Right lobe of liver (tissue), 6 donors: ENCODE measurements around the gene MTMR4. TPM values are rescaled to one million over a fixed set of nuclear protein-coding genes. Genes with fewer than 3 reads are reported as not detected.
A peak's percentile ranks its signal among the peaks of the same experiment; 100 is the strongest.

Source experiments
- ATAC-seq, 4 donors: fragments of 200-7000 bp; cut with Tn5 transposase; one replicate each; pipeline ENCODE4 v1.9.1; 2020; ENCODE audit warnings: mild to moderate bottlenecking in 4 of 4, moderate library complexity in 4 of 4
- DNase-seq, 3 donors: peaks; one replicate each; pipeline ENCODE4 v3.0.0-alpha.2; 2020
- H3K27ac ChIP-seq, 3 donors: fragments of 200-600 bp; one replicate each; pipeline ENCODE4 v1.8.0; 2022
- H3K27me3 ChIP-seq, 2 donors: fragments of 200-600 bp; one replicate each; pipeline ENCODE4 v1.8.0; 2022
- H3K36me3 ChIP-seq, 4 donors: fragments of 200-600 bp; sonication (generic) in 1 of 4; one replicate each; pipeline versions ENCODE4 v1.5.1 to v1.8.0; 2017 to 2022; ENCODE audit warnings: control low read depth in 1 of 4
- H3K4me1 ChIP-seq, 4 donors: fragments of 200-600 bp; sonication (generic) in 1 of 4; one replicate each; pipeline versions ENCODE4 v1.5.1 to v1.8.0; 2017 to 2022; ENCODE audit warnings: control low read depth in 1 of 4
- H3K4me3 ChIP-seq, 3 donors: fragments of 200-600 bp; one replicate each; pipeline ENCODE4 v1.8.0; 2022
- H3K9me3 ChIP-seq, 4 donors: fragments of 200-600 bp; sonication (generic) in 1 of 4; one replicate each; pipeline versions ENCODE4 v1.5.1 to v1.8.0; 2017 to 2022; ENCODE audit warnings: control low read depth in 1 of 4
- POLR2A ChIP-seq: fragments of 450-650 bp; IDR thresholded peaks from one replicate; pipeline ENCODE4 v1.6.1; 2017; ENCODE audit warnings: antibody characterized with exemption, mild to moderate bottlenecking
- WGBS: methylation state at CpG from one replicate; pipeline ENCODE4 v1.1.6; 2018; ENCODE audit warnings: low coverage, low lambda C conversion rate; ENCODE audit not compliant: insufficient coverage; ENCODE audit errors: missing lambda C conversion rate; 5-methylcytosine and 5-hydroxymethylcytosine counted together
- intact Hi-C, 2 donors: fragments of 100-400 bp; cut with DNase I; formaldehyde crosslinking; loops; one replicate each; pipeline versions ENCODE4 v1.11.2 to v1.14.1; 2022
- total RNA-seq, 6 experiments: library from RNA; depleted of rRNA in 2 of 6; stranded (reverse); fragments of >200 nt in 2 of 6; fragmentation: NEBNext Ultra II Directional in 3 of 6; extraction: Animal tissue kit (Norgen Biotek cat#: 25700) in 3 of 6; gene quantifications; one replicate each; pipeline versions ENCODE4 v1.1.0 to v1.2.4, GENCODE V29; 2016 to 2023
- TF ChIP-seq, protein P1 (sequence below), 4 donors: fragments of 200-600 bp in 3 of 4; fragments of 450-650 bp in 1 of 4; IDR thresholded peaks; one replicate each; pipeline versions ENCODE4 v1.5.1 to v1.8.0; 2016 to 2022; ENCODE audit warnings: antibody characterized with exemption in 4 of 4, mild to moderate bottlenecking in 2 of 4
- donor health status: DM: no; HTN: yes; CAD: no.
- donor health status: DM: no; HTN: no; CAD: no.
- donor health status: DM: no; HTN: no; CAD: no.
- donor health status: DM: no; HTN: yes; CAD: no.
- donor health status: DM: no; HTN: yes; CAD: no.

MTMR4 gene
- total RNA-seq, 6 experiments from 2014 or later: 46.4 to 101 (median 59.7) TPM

GRCh38 chr17:58510075-58510474 is 4.4 kb downstream of the MTMR4 start:
- Histone ChIP-seq H3K4me1 (peaks cover 0 to 54% (median 18%) of the 10 kb centered on the region in 4 donors), H3K27ac (no peak overlapping the region), H3K4me3 (no peak overlapping the region), H3K36me3 (peaks cover 5 to 77% (median 37%) of the 10 kb centered on the region in 4 donors), H3K9me3 (no peaks in the 10 kb centered on the region), H3K27me3 (no peaks in the 10 kb centered on the region)
- WGBS: 85% methylated on average over 5 of the region's 5 CpGs
- no peak for ATAC-seq
- no peak for TF ChIP-seq POLR2A
- TF ChIP-seq, protein P1, sequence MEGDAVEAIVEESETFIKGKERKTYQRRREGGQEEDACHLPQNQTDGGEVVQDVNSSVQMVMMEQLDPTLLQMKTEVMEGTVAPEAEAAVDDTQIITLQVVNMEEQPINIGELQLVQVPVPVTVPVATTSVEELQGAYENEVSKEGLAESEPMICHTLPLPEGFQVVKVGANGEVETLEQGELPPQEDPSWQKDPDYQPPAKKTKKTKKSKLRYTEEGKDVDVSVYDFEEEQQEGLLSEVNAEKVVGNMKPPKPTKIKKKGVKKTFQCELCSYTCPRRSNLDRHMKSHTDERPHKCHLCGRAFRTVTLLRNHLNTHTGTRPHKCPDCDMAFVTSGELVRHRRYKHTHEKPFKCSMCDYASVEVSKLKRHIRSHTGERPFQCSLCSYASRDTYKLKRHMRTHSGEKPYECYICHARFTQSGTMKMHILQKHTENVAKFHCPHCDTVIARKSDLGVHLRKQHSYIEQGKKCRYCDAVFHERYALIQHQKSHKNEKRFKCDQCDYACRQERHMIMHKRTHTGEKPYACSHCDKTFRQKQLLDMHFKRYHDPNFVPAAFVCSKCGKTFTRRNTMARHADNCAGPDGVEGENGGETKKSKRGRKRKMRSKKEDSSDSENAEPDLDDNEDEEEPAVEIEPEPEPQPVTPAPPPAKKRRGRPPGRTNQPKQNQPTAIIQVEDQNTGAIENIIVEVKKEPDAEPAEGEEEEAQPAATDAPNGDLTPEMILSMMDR (IDR thresholded peaks at IDR 0.05): no peak
- no peak for DNase-seq
- intact Hi-C loops: no loop called here

DNA sequence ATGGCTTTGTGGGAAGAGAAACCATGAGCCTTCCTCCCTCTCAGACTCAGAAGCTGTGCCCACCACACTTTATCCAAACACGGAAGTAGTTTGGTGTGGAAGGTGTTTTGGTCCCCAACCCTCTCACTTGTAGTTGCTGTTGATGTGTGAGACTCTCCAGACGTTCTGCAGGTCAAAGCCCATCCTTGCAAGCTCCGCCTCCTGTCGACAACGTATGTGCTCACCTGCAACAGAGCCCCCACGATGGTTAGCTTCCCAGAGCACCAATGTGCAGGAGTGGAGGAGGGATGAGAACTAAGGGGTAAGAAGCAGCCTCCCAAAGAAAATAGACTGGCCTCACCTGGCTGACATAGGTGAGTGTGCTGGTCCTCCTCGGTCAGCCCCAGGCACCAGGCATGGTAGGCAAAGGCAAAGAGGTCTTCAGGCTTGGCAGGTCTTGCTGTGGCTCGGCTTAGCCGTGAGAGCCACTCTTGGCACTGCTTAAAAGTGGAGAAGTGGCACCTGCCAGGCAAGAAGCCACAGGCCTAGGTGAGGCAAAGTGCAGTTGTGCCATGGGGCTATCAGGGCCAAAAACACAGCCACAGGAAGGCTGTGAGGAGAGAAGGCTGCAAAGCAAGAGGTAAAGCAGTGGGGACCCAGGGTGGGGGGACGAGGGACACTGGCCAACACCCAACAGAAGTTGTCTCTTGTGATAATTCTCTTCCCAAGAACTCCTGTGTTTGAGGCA is 5.9 kb downstream of the MTMR4 start:
- Histone ChIP-seq H3K36me3 (peaks cover 5 to 93% (median 49%) of the 10 kb centered on the region in 4 donors), H3K27ac (peak overlapping the region; percentile 68 to 85 (median 76))

DNA sequence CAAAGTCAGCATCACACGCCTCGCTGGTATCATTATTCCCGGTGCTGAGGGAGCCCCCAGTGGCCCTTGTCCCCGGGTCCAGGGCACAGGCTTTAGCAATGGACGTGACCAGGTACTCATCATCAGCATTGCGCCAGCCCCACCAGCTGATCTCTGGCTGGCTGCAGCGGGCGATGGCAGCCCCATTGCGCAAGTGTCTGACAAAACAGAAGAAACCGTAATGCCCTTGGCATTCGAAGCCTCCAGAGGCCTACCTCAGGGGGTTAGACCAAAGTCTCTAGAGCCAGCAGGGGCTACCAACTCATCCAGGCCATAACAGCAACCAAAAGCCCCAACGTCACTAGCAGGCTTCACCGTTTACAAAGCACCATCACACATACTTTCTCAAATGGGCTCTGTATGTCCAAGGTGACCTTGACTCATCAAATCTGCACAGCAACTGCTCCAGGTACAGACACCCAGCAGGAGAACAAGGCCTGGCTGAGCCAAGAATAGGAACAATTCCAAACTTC is 7.3 kb downstream of the MTMR4 start:
- peak overlapping the region; percentile 76 to 85 (median 82) for H3K27ac ChIP-seq
- peaks cover 0 to 38% (median 12%) of the 10 kb centered on the region in 4 donors for H3K4me1 ChIP-seq

More for the DNA sequence above, 5.9 kb downstream of the MTMR4 start:
- intact Hi-C loops: no loop called here
- 72% methylated on average over 7 of the region's 10 CpGs for WGBS
- peak; percentile 4 to 52 (median 6) for ATAC-seq
- peaks cover 0 to 46% (median 14%) of the 10 kb centered on the region in 4 donors for H3K4me1 ChIP-seq
- no peak for TF ChIP-seq POLR2A
- TF ChIP-seq, protein P1 (IDR thresholded peaks at IDR 0.05): no peak
- peak in 2 of 3 donors; percentile 66 to 80 for DNase-seq
- no peaks in the 10 kb centered on the region for H3K9me3 ChIP-seq
- no peak overlapping the region for H3K4me3 ChIP-seq
- H3K27me3 ChIP-seq: no peaks in the 10 kb centered on the region

DNA sequence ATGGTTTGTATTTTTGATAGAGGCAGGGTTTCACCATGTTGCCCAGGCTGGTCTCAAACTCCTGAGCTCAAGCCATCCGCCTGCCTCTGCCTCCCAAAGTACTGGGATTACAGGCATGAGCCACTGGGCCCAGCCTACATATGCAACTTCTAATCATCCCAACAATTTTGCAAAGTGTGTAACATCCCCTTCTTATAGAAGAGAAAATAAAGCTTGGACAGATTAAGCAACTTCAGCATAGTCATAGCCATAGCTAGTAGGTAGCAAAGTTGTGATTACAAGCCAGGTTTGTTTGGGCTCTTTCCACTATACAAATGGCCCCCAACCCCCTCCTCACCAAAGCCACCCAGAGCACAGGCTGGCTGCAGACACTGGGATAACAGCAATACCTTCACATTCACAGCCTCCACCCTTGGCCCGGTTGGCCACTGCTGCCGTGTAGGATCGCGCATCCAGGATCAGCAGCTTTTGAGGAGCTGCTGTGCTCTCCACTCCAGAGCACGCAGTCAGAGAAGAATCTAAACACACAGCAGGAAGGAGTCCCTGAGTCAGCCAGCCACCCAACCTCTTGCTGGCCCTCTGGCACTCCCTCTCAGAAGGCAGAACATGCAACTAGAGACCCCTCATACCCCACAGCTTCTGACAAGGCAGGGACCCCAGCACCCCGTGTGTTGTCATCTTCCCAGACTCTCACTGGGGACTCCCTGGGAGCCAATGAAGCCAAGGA is 7.9 kb downstream of the MTMR4 start:
- ATAC-seq: peak in 1 of 4 donors; percentile 1
- DNase-seq: no peak
- WGBS: 100% methylated on average over 2 of the region's 7 CpGs
- Histone ChIP-seq H3K36me3 (peaks cover 5 to 100% (median 52%) of the 10 kb centered on the region in 4 donors), H3K27ac (peak overlapping the region; percentile 76 to 85 (median 82)), H3K9me3 (no peaks in the 10 kb centered on the region), H3K27me3 (no peaks in the 10 kb centered on the region), H3K4me3 (peak overlapping the region in 1 of 3 donors; percentile 8), H3K4me1 (peaks cover 0 to 38% (median 12%) of the 10 kb centered on the region in 4 donors)
- TF ChIP-seq POLR2A: no peak
- TF ChIP-seq, protein P1 (IDR thresholded peaks at IDR 0.05): no peak
- intact Hi-C loops: no loop called here

More for the DNA sequence above, 7.3 kb downstream of the MTMR4 start:
- TF ChIP-seq POLR2A: no peak
- TF ChIP-seq, protein P1 (IDR thresholded peaks at IDR 0.05): peak in 1 of 4 donors; percentile 4
- intact Hi-C loops: no loop called here
- Histone ChIP-seq H3K27me3 (no peaks in the 10 kb centered on the region), H3K9me3 (no peaks in the 10 kb centered on the region), H3K36me3 (peaks cover 5 to 100% (median 52%) of the 10 kb centered on the region in 4 donors), H3K4me3 (peak overlapping the region in 1 of 3 donors; percentile 8)
- WGBS: 57% methylated on average over 5 of the region's 13 CpGs
- peak; percentile 82 to 87 (median 83) for ATAC-seq
- DNase-seq: peak; percentile 88 to 95 (median 94)
